Stimulated activated CD8-positive, alpha-beta memory T cell treated with anti-CD3 and anti-CD28 coated beads, Interleukin-4, amount 100 ng/mL, for 1 hour (primary cell): Measurements from ENCODE around the gene USP4.

Experiments used
- DNase-seq, 2 donors: peaks; one replicate each; pipeline ENCODE4 v3.0.0-alpha.2; 2020; ENCODE audit warnings: low read depth in 2 of 2, low spot score in 1 of 2

USP4 gene

DNA sequence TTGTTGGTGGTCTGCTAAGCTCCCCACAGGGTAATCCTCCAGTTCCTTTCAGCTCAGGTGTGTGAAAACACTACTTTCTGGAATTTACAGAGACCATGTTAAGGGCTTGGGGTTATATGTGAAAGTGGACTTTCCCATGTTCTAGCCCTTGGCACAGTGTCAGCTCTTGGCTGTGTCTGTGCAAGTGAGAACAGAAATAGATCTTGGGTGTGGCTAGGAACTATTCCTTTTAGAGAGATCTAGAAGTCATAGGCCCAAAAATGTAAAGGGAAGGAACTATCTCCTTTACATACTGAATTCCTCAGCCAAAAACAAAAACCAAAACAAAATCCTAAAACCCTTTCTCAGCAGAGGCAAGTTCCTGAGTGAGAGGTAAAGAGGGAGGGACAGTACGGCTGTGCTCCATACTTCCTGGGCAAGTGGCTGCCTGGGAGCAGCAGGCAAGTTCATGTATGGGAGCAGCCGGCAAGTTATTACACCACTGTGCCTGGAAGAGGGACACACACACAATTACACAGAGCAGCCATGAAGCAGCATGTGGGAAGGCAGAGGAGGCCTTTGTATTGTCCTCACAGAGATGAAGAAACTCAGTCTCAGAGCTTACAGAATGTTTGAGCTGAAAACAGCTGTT lies 43.0 kb downstream of the USP4 start:
- DNase-seq: no peak

DNA sequence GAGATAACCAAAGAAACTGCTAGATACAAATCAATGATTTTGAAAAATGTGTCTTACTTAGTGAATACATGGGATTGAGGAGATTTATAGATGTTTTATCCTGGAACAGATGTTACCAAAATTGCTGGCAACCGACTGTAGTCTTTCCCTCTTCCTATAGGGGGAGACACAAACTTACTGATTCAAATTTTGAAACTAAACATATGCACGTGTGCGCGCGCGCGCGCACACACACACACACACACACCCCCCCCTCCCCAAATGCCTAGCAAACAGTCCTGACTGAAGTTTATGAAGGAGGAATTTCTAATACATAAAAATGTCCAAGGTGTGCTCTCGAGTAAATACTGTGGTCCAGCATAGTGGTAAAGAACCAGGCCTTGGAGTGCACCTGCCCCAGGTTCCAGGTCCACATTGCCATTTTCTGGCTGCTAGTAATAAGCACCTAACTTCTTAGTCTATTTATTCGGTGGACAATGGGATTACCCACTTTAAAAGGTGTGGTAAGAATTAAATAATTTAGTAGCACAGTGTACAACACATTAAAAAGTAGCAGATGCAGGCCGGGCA lies 44.3 kb downstream of the USP4 start:
- no peak for DNase-seq

GRCh38 chr3:49294343-49294742 lies 45.5 kb downstream of the USP4 start:
- DNase-seq: no peak

GRCh38 chr3:49283997-49284396 lies 55.9 kb downstream of the USP4 start:
- no peak for DNase-seq

GRCh38 chr3:49279376-49279775 lies 60.5 kb downstream of the USP4 start:
- DNase-seq: no peak

DNA sequence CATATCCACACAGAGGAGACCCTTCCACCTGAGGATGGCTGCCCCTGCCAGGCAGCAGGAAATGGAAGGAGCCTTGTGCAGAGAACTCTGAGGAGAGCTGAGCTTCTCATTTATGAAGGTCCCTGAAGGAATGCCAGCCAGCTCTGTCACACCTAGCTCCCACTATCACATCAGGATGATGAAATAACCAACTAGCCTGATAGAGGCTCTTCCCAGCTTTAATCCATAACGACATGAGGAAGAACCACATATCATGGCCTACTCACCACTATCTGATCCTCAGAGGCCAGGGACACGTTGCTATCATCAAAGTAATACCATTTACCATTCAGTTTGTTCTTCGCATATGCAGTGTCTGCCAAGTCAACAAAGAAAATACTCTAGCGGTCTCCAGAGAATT lies 61.3 kb downstream of the USP4 start:
- no peak for DNase-seq

- DNase-seq: no peak
Observed at GRCh38 chr3:49277383-49277775, 62.5 kb downstream of the USP4 start.

DNA sequence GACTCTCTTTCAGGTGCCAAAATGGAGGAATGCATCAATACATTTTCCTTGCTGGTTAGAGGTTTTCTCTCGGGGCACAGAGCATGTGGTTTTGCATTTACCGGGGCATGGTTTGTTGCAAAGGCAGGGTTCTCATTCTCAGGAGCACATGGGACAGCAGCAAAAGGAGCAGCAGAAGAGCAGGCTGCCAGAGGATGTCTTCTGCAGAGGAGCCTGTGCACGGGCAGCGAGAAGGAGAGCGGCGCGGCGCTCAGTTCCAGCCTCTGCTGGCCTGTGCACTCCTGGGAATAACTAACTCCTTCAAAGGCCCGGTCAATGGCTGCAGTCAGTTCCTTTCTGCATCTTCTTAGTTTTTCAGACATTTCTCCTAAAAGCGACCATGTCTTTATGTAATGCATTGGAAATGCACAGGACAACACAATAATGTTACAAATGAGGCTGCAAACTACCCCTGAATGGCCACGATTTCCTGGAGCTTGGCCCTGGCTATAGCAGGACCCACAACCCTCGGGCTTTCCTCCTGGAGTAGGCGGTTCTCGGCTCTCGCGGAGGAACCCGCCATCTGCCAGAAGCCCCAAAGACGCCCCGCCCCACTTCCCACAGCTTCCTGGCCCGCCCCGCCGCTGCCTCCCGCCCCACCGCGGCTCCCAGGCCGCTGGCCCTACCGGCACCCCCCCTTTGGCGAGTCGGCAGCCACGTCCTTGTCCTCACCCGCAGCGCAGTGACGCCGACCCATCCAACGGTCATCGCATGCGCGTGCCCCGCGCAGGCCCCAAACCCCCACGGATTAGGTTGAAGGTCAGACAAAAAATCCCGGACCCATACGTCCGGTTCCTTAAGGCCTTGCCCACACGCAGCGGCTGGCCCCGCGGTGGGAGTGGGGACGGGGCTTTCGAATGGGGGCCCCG lies 63.1 kb downstream of the USP4 start, which contains the start of gene C3orf62:
TSS of gene C3orf62 (minus strand) at position 758 of the 908 bp plus-strand sequence. CDS start at position 398, 360 bp downstream.
- peak; percentile 41 to 55 for DNase-seq

GRCh38 chr3:49273825-49274532 lies 65.9 kb downstream of the USP4 start:
- DNase-seq: no peak

DNA sequence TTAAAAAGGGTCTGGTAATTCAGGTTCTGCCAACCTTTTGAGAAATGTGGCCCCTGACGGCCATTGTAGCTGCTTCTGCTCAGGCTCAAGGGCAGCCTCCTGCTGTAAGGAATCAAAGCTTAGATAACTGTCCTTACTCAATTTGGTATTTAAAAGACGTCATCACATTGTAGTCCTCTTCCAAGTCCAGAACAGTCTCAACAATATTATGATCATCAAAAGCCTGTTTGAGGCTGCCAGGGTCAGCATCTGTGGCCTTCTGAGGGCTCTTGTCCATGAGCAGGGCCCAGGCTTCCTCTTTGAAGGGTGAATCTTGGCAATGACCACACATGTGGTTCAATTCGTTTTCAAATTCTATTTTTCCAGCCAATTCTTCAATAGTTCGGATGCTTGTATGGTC lies 68.8 kb downstream of the USP4 start:
- no peak for DNase-seq

DNA sequence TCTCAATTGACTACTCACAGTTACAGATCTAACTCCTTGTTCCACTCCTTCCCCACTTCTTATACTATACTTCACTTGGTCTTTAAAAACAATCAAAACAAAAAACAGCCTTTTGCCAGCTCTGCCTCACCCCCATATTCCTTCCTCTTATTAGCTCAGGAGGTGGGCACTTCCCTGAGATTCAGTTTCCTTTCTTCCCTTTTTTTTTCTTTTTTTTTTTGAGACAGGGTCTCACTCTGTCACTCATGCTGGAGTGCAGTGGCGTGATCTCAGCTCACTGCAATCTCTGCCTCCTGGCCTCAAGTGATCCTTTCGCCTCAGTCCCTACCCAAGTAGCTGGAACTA lies 69.7 kb downstream of the USP4 start:
- no peak for DNase-seq

DNA sequence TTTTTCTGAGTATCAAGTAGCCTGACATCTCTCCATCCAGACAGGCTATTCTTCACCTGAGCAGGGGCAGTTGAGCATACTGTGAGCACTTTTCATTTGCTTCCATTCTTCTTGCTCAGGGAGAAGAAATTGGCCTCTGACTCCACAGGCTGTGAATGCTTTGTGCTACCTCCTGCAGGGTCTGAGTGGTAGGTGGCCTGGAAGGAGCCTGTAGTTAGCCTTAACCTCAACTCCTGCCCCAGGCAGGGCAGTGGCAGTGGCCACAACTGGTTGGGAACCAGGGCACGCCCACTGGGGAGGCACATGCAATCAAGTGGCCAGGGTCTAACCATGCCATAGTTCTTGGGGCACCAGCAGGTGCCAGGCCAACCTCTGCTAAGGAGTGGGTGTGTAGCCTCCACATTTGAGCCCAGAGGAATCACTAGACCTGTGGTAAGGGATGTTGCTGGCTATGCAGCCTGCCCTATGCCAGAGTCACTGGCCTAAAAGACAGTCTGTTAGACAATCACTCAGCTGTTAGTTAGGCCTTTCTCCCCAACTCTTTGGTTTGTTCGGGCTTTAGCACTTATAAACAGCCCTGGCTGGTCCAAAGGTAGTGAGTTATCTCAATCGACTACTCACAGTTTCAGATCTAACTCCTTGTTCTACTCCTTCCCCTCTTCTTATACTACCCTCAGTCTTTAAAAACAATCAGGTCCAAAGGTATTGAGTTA lies 70.3 kb downstream of the USP4 start:
- no peak for DNase-seq

GRCh38 chr3:49266410-49267095 lies 73.3 kb downstream of the USP4 start:
- no peak for DNase-seq

DNA sequence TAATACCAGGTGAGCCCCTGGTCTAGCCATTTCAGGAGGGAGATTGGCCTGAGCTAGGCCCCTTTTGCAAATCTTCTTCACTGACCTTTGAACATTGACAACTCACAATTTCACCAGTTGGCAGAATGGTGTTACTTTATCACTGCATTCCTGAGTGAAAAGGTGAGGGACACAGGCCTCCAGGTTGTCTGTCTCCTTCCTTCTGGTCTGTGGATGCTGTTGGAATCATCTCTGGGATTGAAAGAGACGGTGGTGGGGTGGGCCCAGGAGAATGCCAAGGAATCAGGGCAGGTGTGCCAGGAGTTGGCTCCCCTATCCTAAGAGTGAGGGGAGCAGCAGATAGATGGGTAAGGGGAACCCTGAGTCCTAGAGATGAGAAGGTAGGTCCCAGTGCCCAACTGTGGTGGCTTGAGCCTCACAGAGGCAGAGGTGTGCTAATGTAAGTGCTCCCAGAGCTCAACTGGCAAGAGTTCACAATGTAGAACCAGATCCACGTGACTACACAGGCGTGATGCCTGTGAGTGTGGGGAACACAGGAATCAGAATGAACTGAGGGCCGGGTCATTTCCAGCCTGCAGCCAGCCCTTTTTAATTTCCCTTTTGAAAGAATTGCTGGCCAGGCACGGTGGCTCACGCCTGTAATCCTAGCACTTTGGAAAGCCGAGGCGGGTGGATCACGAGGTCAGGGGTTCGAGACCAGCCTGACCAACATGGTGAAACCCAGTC lies 74.0 kb downstream of the USP4 start:
- DNase-seq: no peak

DNA sequence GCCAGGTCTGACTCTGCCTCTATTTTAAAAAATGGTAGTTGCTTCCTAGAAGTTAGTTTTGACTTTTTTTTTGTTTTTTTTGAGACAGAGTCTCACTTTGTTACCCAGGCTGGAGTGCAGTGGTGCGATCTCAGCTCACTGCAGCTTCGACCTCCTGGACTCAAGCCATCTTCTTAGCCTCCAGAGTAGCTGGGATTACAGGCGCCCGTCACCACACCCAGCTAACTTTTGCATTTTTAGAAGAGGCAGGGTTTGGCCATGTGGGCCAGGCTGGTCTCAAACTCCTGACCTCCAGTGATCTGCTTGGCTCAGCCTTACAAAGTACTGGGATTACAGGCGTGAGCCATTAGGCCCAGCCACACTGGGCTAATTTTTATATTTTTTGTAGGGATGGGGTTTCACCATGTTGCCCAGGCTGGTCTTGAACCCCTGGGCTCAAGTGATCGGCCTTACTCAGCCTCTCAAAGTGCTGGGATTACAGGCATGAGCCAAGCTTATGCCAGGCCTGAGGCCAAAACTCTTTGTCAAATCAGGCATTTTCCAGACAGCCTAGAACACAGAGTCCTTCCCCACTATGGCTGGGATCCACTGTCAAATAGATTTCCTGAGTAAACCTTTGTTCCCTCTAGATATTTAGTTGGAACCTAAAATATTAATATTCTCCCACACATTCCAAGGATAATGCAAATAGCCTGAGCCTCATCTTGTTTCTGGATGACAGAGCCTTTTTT lies 76.5 kb downstream of the USP4 start:
- no peak for DNase-seq

GRCh38 chr3:49260806-49261324 lies 79.0 kb downstream of the USP4 start:
- no peak for DNase-seq

DNA sequence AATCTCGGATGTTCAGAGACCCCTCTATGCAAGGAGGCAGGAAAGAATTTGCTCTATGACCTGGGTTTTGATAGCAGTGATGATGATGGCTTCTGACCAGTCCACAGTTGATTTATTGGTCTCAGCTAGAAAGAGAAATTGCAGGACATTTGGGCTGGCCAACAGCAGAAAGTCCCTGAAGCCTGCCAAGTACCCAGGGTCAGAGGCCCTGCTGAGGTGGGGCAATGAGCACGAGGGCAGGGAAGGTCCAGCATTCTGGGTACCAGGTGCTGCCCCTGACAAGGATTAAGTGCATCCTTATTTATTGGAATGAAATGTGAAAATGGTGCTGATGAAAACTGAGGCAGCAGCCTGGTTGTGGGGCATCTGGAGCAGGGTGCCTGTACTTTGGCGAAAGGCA lies 82.7 kb downstream of the USP4 start:
- DNase-seq: no peak

DNA sequence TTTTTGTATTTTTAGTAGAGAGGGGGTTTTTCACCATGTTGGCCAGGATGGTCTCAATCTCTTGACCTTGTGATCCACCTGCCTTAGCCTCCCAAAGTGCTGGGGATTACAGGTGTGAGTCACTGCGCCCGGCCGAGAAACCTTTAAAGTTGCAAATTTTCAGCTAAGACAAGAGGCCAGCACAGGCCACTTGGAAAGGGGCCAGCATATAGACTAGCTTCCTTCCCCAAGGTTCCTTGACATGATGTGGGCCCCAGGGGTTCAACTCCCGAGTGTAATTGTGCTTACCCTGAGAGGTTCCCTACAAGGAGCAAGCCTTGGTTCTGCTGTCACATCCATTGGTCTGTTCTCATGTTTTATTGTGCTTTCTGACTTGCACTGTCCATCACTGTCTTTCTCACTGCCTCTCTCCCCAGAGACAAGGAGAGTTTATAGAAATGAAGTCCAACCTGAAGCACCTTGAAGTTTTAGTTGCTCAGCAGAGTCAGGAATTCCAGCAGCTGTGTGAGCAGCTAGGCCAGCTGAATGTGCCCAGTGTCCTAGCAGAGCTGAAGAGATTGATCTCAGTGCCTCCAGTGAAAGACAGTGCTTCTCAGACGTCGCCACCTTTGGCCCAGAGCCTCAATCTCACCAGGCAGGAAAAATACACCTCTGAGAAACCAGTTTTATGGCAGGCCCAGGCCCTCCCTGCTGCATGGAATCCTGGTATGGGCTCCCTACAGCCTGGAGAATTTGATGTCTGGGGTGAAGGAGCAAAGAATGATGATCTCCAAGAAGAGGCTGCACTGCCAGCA lies 83.9 kb downstream of the USP4 start:
- DNase-seq: no peak
